Measurements from ENCODE around the gene CCDC80.
"Not testable (repeated sequence)": the region's sequence is repeated elsewhere in the genome, so short reads cannot be mapped to it uniquely, and the experiment has no call there.

Gene CCDC80

GRCh38 chr3:112579232-112579631 is 61.7 kb downstream of the CCDC80 start:
- DNase-seq = no peak

DNA sequence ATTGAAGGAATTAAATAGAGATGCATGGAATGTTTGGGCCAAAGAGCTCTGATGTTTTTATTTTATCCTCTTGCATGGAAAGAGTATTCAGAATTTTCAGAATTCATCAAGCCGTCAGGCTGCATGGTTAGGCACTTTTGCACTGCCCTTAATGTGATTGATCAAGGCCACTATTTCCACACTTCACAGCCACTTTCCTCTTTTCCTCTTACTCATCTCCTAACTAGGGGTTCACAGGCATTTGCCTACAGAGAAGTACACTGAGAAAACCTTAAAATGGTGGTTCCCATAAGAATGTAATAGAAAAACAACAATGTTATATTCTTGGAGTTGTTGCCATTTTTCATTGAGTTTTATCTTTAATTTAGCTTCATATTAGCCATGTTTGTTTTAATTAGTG is 68.2 kb downstream of the CCDC80 start:
- DNase-seq = no peak

GRCh38 chr3:112569265-112569664 is 71.7 kb downstream of the CCDC80 start:
- no peak for DNase-seq

- no peak for DNase-seq
Observed at GRCh38 chr3:112568642-112569041, 72.3 kb downstream of the CCDC80 start.

DNA sequence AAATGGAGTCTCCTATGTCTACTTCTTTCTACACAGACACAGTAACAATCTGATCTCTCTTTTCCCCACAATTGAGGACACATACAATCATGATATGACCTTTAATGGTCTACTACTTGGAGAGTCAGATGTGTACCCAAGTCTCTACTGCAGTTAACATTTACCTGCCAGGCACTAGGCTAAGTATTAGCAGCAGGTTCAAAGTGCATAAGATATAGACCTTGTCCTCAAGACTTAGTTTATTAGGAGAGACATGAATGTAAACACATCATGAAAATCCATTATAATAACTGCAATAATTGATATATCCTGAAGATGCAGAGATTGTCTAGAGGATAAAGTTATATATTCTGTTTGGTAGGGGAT is 76.0 kb downstream of the CCDC80 start:
- DNase-seq = no peak

- not testable (repeated sequence) for DNase-seq
Observed at GRCh38 chr3:112564247-112564939, 76.5 kb downstream of the CCDC80 start.

- peak; percentile 98 for DNase-seq
Observed at GRCh38 chr3:112561734-112562529, 79.0 kb downstream of the CCDC80 start, which contains the start of the genes ATG3 and SLC35A5. Gene ATG3, minus strand, starts transcription at chr3:112561962. Its CDS starts 434 bp downstream, at chr3:112561528. Gene SLC35A5, plus strand, starts transcription at chr3:112562045. Its CDS starts 1,359 bp downstream, at chr3:112563404.

DNA sequence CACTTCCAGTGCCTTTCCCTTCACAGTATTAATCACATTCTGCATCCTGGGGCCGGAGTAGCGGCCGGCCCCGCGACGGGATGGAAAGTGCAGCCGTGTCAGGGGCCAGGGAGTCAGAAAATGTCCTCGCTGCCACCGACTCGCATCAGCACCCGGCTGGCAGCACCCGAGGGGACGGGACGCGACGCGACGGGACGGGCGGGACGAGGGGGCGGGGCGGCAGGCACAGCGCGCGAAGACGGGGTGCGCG is 79.5 kb downstream of the CCDC80 start:
- DNase-seq = peak; percentile 83

DNA sequence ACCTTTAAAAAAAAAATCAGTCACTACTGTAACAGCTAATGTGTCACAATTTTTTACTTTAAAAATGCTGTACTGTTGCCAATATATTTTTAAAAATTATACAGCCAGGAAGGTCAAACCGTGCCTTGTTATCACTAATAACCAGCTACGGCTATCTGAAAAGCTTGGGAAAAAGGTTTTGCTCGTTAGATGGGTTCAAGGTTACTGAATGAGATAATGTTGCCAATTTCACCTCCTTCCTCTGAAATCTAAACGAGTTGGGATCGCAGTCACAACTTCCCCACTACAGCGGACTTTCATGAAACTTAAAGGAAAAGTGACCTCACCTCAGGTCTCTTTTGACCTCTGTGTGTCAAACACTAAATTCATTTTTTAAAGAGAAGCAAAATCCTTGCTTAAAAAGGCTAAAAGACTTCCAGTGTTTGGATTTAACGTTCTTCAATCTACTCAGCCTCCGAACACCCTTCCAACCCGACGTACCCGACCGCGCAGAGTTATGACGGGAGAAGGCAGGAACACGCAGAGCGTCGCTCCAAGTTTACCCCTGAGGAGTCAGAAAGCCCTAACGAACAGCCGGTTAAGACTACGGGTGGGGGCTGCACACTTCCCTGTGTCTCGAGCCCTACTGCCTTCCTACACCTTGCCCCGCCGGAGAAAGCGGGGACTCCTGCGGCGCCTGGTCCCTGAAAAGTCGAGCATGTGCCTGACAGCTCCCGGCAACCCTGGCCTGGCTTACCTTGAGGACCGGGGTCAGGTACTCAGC is 80.0 kb downstream of the CCDC80 start:
- peak; percentile 66 for DNase-seq

DNA sequence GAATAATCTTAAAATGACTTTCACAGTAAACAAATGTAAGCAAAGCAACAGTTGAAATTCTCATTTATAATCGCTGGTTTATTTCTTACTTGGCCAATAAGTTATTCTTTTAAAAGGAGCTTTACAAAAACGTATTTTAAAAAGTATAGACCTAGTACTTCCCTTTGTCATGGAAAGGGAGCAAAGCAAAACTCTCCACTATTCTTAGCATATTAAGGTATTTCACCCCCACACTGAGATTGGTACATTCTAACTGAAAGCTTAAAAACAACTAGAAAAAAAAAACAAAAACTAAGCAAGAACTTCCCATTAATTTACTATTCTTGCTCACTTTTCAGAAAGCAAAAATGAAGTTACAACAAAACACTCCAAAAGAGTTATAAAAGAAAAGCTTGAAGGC is 80.6 kb downstream of the CCDC80 start:
- DNase-seq = no peak

DNA sequence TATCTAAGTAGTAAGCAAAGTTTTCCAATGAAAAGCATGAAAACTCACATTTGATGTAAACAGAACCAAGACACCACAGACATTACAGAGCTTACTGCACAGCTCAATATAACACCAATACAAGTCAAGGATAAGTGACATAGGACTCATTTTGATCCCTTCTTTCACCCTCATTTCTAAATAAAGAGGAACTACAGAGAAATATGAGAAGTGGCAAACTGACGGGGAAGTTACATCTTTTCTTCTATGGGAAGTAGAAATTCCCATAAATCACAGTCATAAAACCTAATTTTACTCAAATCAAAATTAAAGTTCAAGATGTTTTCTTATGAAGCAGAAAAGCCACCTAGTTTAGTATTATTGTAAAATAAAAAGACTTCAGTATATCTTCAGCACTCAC is 83.0 kb downstream of the CCDC80 start:
- no peak for DNase-seq

DNA sequence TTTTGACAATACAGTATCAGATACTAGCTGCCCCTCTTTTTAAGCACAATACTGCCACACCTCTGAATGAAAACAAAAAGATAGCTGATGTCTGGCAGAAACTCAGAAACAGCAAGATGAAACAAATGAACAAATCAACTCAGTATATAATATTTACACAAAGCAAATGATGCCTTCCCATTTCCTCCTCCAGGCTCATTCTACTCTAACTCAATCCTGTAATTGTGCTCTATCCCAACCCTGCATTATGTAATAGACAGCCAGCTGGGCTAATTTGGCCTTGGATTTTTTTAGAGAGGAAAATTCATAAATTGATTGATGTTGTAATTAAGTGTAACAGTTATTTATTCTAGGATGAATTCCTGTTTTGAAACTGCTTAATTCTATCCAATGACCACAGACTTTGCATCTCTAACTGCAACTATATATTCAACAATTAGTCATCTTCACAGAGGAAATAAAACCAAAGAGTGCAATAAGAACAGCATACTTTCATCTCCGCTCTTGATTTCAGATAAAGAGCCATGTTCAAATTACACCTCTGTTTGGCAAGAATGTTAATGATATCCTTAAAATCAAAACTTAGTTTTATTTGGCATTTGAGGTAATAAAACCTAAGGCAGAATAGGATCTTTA is 85.3 kb downstream of the CCDC80 start:
- no peak for DNase-seq

DNA sequence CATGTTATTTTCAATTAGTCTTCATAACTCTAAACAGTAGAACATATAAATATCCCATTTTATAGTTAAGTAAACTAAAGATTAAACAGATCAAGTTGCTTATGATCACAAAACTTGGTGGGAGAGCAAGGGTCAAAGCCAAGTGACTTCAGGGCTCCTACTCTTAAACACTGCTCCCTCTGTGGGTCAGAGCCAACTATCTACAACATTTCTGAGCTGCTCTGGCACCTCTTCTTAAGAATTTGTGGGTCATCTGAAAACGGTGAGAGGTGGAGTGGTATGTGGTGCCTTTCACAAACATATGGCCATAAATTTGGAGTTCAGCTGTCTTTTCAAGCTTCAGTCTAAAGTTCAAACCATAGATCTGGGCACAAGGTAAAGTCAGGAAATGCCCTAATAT is 90.1 kb downstream of the CCDC80 start:
- DNase-seq = no peak
